H9 (cell line): ENCODE data around the gene GAL3ST1. TPM values are rescaled to one million over a fixed set of nuclear protein-coding genes. Genes with fewer than 3 reads are reported as not detected.

Source experiments
- DNase-seq: peaks from one replicate; pipeline ENCODE4 v3.0.0-alpha.2; 2017
- H2AFZ ChIP-seq: one replicate; pipeline ENCODE4 v1.6.1; 2013; ENCODE audit warnings: mild to moderate bottlenecking, low read length, control low read depth, moderate library complexity
- H2AK5ac ChIP-seq: 2 replicates; pipeline ENCODE4 v1.6.1; 2013; ENCODE audit warnings: low read length, control low read depth, mixed read lengths; ENCODE audit not compliant: insufficient read length
- H2BK120ac ChIP-seq: one replicate; pipeline ENCODE4 v1.6.1; 2013; ENCODE audit warnings: low read depth, mild to moderate bottlenecking, low read length, control low read depth, inconsistent platforms; ENCODE audit not compliant: poor library complexity, severe bottlenecking
- H2BK12ac ChIP-seq: 2 replicates; pipeline ENCODE4 v1.6.1; 2013; ENCODE audit warnings: low read length, control low read depth, mixed read lengths, low read depth; ENCODE audit not compliant: insufficient read length
- H2BK15ac ChIP-seq: 2 replicates; pipeline ENCODE4 v1.6.1; 2013; ENCODE audit warnings: low read depth, low read length, control low read depth
- H2BK20ac ChIP-seq: one replicate; pipeline ENCODE4 v1.6.1; 2013; ENCODE audit warnings: low read depth, mild to moderate bottlenecking, low read length, control low read depth, inconsistent platforms; ENCODE audit not compliant: poor library complexity, severe bottlenecking
- H2BK5ac ChIP-seq: 2 replicates; pipeline ENCODE4 v1.6.1; 2013; ENCODE audit warnings: low read length, control low read depth, mixed read lengths; ENCODE audit not compliant: insufficient read length
- H3K14ac ChIP-seq: 2 replicates; pipeline ENCODE4 v1.6.1; 2013; ENCODE audit warnings: low read length, control low read depth; ENCODE audit not compliant: insufficient read depth
- H3K18ac ChIP-seq: 2 replicates; pipeline ENCODE4 v1.6.1; 2013; ENCODE audit warnings: low read depth, mild to moderate bottlenecking, mixed read lengths, low read length, control low read depth; ENCODE audit not compliant: insufficient read length
- H3K23ac ChIP-seq: 2 replicates; pipeline ENCODE4 v1.6.1; 2013; ENCODE audit warnings: low read length, control low read depth, mixed read lengths, low read depth; ENCODE audit not compliant: insufficient read length
- H3K23me2 ChIP-seq: 2 replicates; pipeline ENCODE4 v1.6.1; 2013; ENCODE audit warnings: low read depth, mild to moderate bottlenecking, mixed read lengths, low read length, control low read depth; ENCODE audit not compliant: insufficient read length, poor library complexity, severe bottlenecking
- H3K27ac ChIP-seq: 2 replicates; pipeline ENCODE4 v1.5.1; 2013; ENCODE audit warnings: low read length, control low read depth, mixed read lengths, low read depth; ENCODE audit not compliant: insufficient read length
- H3K27me3 ChIP-seq: 2 replicates; pipeline ENCODE4 v1.6.1; 2013; ENCODE audit warnings: low read length, control low read depth, inconsistent platforms; ENCODE audit not compliant: insufficient read depth
- H3K4ac ChIP-seq: 2 replicates; pipeline ENCODE4 v1.6.1; 2013; ENCODE audit warnings: low read depth, mild to moderate bottlenecking, control low read depth, inconsistent platforms, low read length, moderate library complexity
- H3K4me1 ChIP-seq: 2 replicates; pipeline ENCODE4 v1.6.1; 2013; ENCODE audit warnings: low read length, control low read depth, inconsistent platforms; ENCODE audit not compliant: insufficient read depth
- H3K4me2 ChIP-seq: 2 replicates; pipeline ENCODE4 v1.6.1; 2013; ENCODE audit warnings: low read length, control low read depth, mixed read lengths; ENCODE audit not compliant: insufficient read length, insufficient read depth
- H3K56ac ChIP-seq: 2 replicates; pipeline ENCODE4 v1.6.1; 2013; ENCODE audit warnings: low read depth, mild to moderate bottlenecking, mixed read lengths, low read length, control low read depth; ENCODE audit not compliant: insufficient read length
- H3K79me1 ChIP-seq: 2 replicates; pipeline ENCODE4 v1.6.1; 2013; ENCODE audit warnings: low read depth, mild to moderate bottlenecking, moderate library complexity, low read length, control low read depth, inconsistent platforms; ENCODE audit not compliant: insufficient read depth, poor library complexity, severe bottlenecking
- H3K79me2 ChIP-seq: 2 replicates; pipeline ENCODE4 v1.6.1; 2013; ENCODE audit warnings: low read length, control low read depth, inconsistent platforms; ENCODE audit not compliant: insufficient read depth
- H3K9ac ChIP-seq: 2 replicates; pipeline ENCODE4 v1.6.1; 2013; ENCODE audit warnings: low read length, control low read depth, mixed read lengths; ENCODE audit not compliant: insufficient read length; ENCODE audit errors: extremely low read depth
- H3K9me3 ChIP-seq: one replicate; pipeline ENCODE4 v1.6.1; 2013; ENCODE audit warnings: low read depth, low read length, inconsistent platforms; ENCODE audit not compliant: control insufficient read depth
- H3T11ph ChIP-seq: one replicate; pipeline ENCODE4 v1.6.1; 2013; ENCODE audit warnings: mild to moderate bottlenecking, low read length, control low read depth, inconsistent platforms
- H4K20me1 ChIP-seq: one replicate; pipeline ENCODE4 v1.6.1; 2013; ENCODE audit not compliant: control insufficient read depth, insufficient read length, insufficient read depth
- H4K5ac ChIP-seq: 2 replicates; pipeline ENCODE4 v1.6.1; 2013; ENCODE audit warnings: low read depth, mild to moderate bottlenecking, mixed read lengths, low read length, control low read depth; ENCODE audit not compliant: insufficient read length
- H4K8ac ChIP-seq: replicated peaks from 2 replicates; pipeline ENCODE4 v1.6.1; 2013; ENCODE audit warnings: low read length, control low read depth, mixed read lengths, low read depth; ENCODE audit not compliant: insufficient read length
- H4K91ac ChIP-seq: 2 replicates; pipeline ENCODE4 v1.6.1; 2013; ENCODE audit warnings: low read depth, mild to moderate bottlenecking, moderate library complexity, mixed read lengths, low read length, control low read depth; ENCODE audit not compliant: insufficient read length
- H3K27ac Mint-ChIP-seq, 3 experiments: 2 replicates in 2 of 3; 3 replicates in 1 of 3; pipeline ENCODE4 v1.8.0; 2020 to 2021; ENCODE audit warnings: mixed read lengths in 3 of 3, mild to moderate bottlenecking in 1 of 3, moderate library complexity in 1 of 3
- H3K27me3 Mint-ChIP-seq: 2 replicates; pipeline ENCODE4 v1.8.0; 2021; ENCODE audit warnings: low read depth, mild to moderate bottlenecking, moderate library complexity, mixed read lengths
- H3K36me3 Mint-ChIP-seq, 3 experiments: 2 replicates in 2 of 3; 3 replicates in 1 of 3; pipeline ENCODE4 v1.8.0; 2020 to 2021; ENCODE audit warnings: low read depth in 3 of 3, mixed read lengths in 3 of 3; ENCODE audit not compliant: insufficient read depth in 1 of 3
- H3K4me1 Mint-ChIP-seq, 2 experiments: 2 replicates each; pipeline ENCODE4 v1.8.0; 2020; ENCODE audit warnings: mixed read lengths in 2 of 2
- H3K4me3 Mint-ChIP-seq, 2 experiments: 2 replicates in 1 of 2; 3 replicates in 1 of 2; pipeline ENCODE4 v1.8.0; 2020 to 2021; ENCODE audit warnings: mild to moderate bottlenecking in 2 of 2, mixed read lengths in 2 of 2, moderate library complexity in 1 of 2
- H3K9me3 Mint-ChIP-seq, 2 experiments: 2 replicates in 1 of 2; 3 replicates in 1 of 2; pipeline ENCODE4 v1.8.0; 2020; ENCODE audit warnings: mild to moderate bottlenecking in 2 of 2, mixed read lengths in 2 of 2, moderate library complexity in 1 of 2
- CTCF ChIP-seq: fragments of 200-600 bp; sonication (generic); conservative IDR thresholded peaks from 3 replicates; pipeline ENCODE4 v1.8.0; 2021; ENCODE audit warnings: antibody characterized with exemption, mild to moderate bottlenecking
- WGBS: extraction: QIAGEN DNeasy Blood & Tissue Kit; methylation state at CpG from one replicate; pipeline ENCODE4 v1.1.7; 2013; ENCODE audit warnings: missing lambda C conversion rate, low lambda C conversion rate, mixed read lengths; ENCODE audit not compliant: insufficient read length; ENCODE audit errors: extremely low coverage; 5-methylcytosine and 5-hydroxymethylcytosine counted together
- total RNA-seq: library from RNA; stranded (reverse); gene quantifications from 2 replicates; pipeline ENCODE4 v1.2.1, GENCODE V29; 2021

Gene GAL3ST1
- total RNA-seq, 1 experiment from 2014 or later, result 5.1 TPM

- Histone ChIP-seq H3K23ac (no peak overlapping the region), H2BK5ac (no peak overlapping the region), H3K79me1 (no peaks in the 10 kb centered on the region), H3K27me3 (no peaks in the 10 kb centered on the region), H2BK120ac (no peak overlapping the region), H3K18ac (no peak overlapping the region), H4K91ac (no peak overlapping the region), H3K4ac (no peak overlapping the region), H3K23me2 (no peaks in the 10 kb centered on the region), H3K14ac (no peak overlapping the region; the same call in 1 of the 2 replicates), H3K27ac (no peak overlapping the region), H3K4me1 (no peaks in the 10 kb centered on the region), H4K8ac (no peak overlapping the region), H2AFZ (no peak overlapping the region), H3K79me2 (no peaks in the 10 kb centered on the region), H2BK15ac (no peak overlapping the region), H3K56ac (no peak overlapping the region), H3K9ac (no peak overlapping the region), H3K4me2 (no peak overlapping the region), H2BK12ac (no peak overlapping the region), H4K20me1 (no peaks in the 10 kb centered on the region), H2AK5ac (no peak overlapping the region), H3K9me3 (no peaks in the 10 kb centered on the region), H3T11ph (no peak overlapping the region), H4K5ac (no peak overlapping the region), H2BK20ac (no peak overlapping the region)
- no peak for DNase-seq
- H3K4me3 Mint-ChIP-seq, result no peak overlapping the region
- H3K9me3 Mint-ChIP-seq, result no peaks in the 10 kb centered on the region
- peaks cover under 1 to 4% of the 10 kb centered on the region in 2 experiments; a peak in 3 of 4 replicates for H3K4me1 Mint-ChIP-seq
- TF ChIP-seq CTCF, result peak; percentile 23; the same call in 1 of the 3 replicates
- no peak overlapping the region; a peak in 1 of 7 replicates for H3K27ac Mint-ChIP-seq
- H3K36me3 Mint-ChIP-seq, result no peaks in the 10 kb centered on the region
- WGBS, result no CpG with 5 or more reads among the region's 17 CpGs
- H3K27me3 Mint-ChIP-seq, result no peaks in the 10 kb centered on the region; the same call in 1 of the 2 replicates
Observed at GRCh38 chr22:30531651-30532608, 42.5 kb downstream of the GAL3ST1 start.
